Activated CD8-positive, alpha-beta memory T cell treated with anti-CD3 and anti-CD28 coated beads, Interleukin-2, amount 50 U/mL, for 48 hours (primary cell): ENCODE measurements around the gene MAT1A.
"Not testable (repeated sequence)": the region's sequence is repeated elsewhere in the genome, so short reads cannot be mapped to it uniquely, and the experiment has no call there.

Experiments used
- DNase-seq: peaks from one replicate; pipeline ENCODE4 v3.0.0-alpha.2; 2020

MAT1A gene

GRCh38 chr10:80289451-80290287 lies at the start of gene MAT1A:
TSS of gene MAT1A (minus strand) at chr10:80289658. CDS start at chr10:80289423, 235 bp downstream.
- no peak for DNase-seq

GRCh38 chr10:80333983-80334382 lies 44.5 kb upstream of the MAT1A start:
- DNase-seq = no peak

GRCh38 chr10:80324891-80325364 lies 35.5 kb upstream of the MAT1A start:
- DNase-seq = no peak

- no peak for DNase-seq
Measured at GRCh38 chr10:80324086-80324485, 34.6 kb upstream of the MAT1A start.

- no peak for DNase-seq
Measured at GRCh38 chr10:80323311-80323710, 33.9 kb upstream of the MAT1A start.

- no peak for DNase-seq
Measured at GRCh38 chr10:80322711-80323110, 33.3 kb upstream of the MAT1A start.

- DNase-seq = no peak
Measured at GRCh38 chr10:80322158-80322557, 32.7 kb upstream of the MAT1A start.

- no peak for DNase-seq
Measured at GRCh38 chr10:80321183-80321582, 31.7 kb upstream of the MAT1A start.

- DNase-seq = no peak
Measured at GRCh38 chr10:80320377-80320776, 30.9 kb upstream of the MAT1A start.

- no peak for DNase-seq
Measured at GRCh38 chr10:80319725-80320290, 30.4 kb upstream of the MAT1A start.

- DNase-seq = no peak
Measured at GRCh38 chr10:80319318-80319717, 29.9 kb upstream of the MAT1A start.

- DNase-seq = no peak
Measured at GRCh38 chr10:80318742-80319141, 29.3 kb upstream of the MAT1A start.

GRCh38 chr10:80315391-80315790 lies 25.9 kb upstream of the MAT1A start:
- no peak for DNase-seq

- no peak for DNase-seq
Measured at GRCh38 chr10:80313523-80313922, 24.1 kb upstream of the MAT1A start.

GRCh38 chr10:80305989-80306388 lies 16.5 kb upstream of the MAT1A start:
- DNase-seq = not testable (repeated sequence)

- no peak for DNase-seq
Measured at GRCh38 chr10:80296942-80297341, 7.5 kb upstream of the MAT1A start.

GRCh38 chr10:80292607-80293239 lies 3.3 kb upstream of the MAT1A start:
- no peak for DNase-seq

- no peak for DNase-seq
Measured at GRCh38 chr10:80290474-80291220, 1.2 kb upstream of the MAT1A start.

GRCh38 chr10:80288849-80289248 lies 609 bp downstream of the MAT1A start:
- no peak for DNase-seq

- DNase-seq = no peak
Measured at GRCh38 chr10:80284522-80284921, 4.9 kb downstream of the MAT1A start.

- no peak for DNase-seq
Measured at GRCh38 chr10:80283536-80284199, 5.8 kb downstream of the MAT1A start.

GRCh38 chr10:80283119-80283518 lies 6.3 kb downstream of the MAT1A start:
- DNase-seq = no peak
